Ecto neural progenitor cell (in vitro differentiated cells): ENCODE data around the gene TIMD4.
"Not testable (repeated sequence)": the region's sequence is repeated elsewhere in the genome, so short reads cannot be mapped to it uniquely, and the experiment has no call there.

Experiments used
- DNase-seq: peaks from one replicate; pipeline ENCODE4 v3.0.0-alpha.2; 2018; ENCODE audit warnings: low spot score

TIMD4 gene

GRCh38 chr5:156963125-156963524 lies at the start of gene TIMD4:
TIMD4 (minus strand) TSS chr5:156963226; CDS start chr5:156963198, 28 bp downstream.
- no peak for DNase-seq

- no peak for DNase-seq
Observed at GRCh38 chr5:157006262-157006661, 43.2 kb upstream of the TIMD4 start.

- no peak for DNase-seq
Observed at GRCh38 chr5:157004893-157005551, 42.0 kb upstream of the TIMD4 start.

- DNase-seq, result no peak
Observed at GRCh38 chr5:156991714-156992113, 28.7 kb upstream of the TIMD4 start.

- no peak for DNase-seq
Observed at GRCh38 chr5:156984064-156984463, 21.0 kb upstream of the TIMD4 start.

- DNase-seq, result no peak
Observed at GRCh38 chr5:156981481-156981880, 18.5 kb upstream of the TIMD4 start.

GRCh38 chr5:156974328-156974727 lies 11.3 kb upstream of the TIMD4 start:
- no peak for DNase-seq

GRCh38 chr5:156971848-156972525 lies 9.0 kb upstream of the TIMD4 start:
- no peak for DNase-seq

GRCh38 chr5:156971415-156971814 lies 8.4 kb upstream of the TIMD4 start:
- no peak for DNase-seq

GRCh38 chr5:156967386-156967785 lies 4.4 kb upstream of the TIMD4 start:
- not testable (repeated sequence) for DNase-seq

- no peak for DNase-seq
Observed at GRCh38 chr5:156956321-156956720, 6.7 kb downstream of the TIMD4 start.

GRCh38 chr5:156951359-156951758 lies 11.7 kb downstream of the TIMD4 start:
- DNase-seq, result no peak

- no peak for DNase-seq
Observed at GRCh38 chr5:156950716-156951115, 12.3 kb downstream of the TIMD4 start.

GRCh38 chr5:156949424-156949823 lies 13.6 kb downstream of the TIMD4 start:
- DNase-seq, result peak; percentile 49

- DNase-seq, result no peak
Observed at GRCh38 chr5:156947925-156948324, 15.1 kb downstream of the TIMD4 start.

- DNase-seq, result no peak
Observed at GRCh38 chr5:156942064-156942463, 21.0 kb downstream of the TIMD4 start.

GRCh38 chr5:156940462-156940861 lies 22.6 kb downstream of the TIMD4 start:
- not testable (repeated sequence) for DNase-seq

- DNase-seq, result no peak
Observed at GRCh38 chr5:156936972-156937371, 26.1 kb downstream of the TIMD4 start.

- DNase-seq, result no peak
Observed at GRCh38 chr5:156934450-156935211, 28.4 kb downstream of the TIMD4 start.

- DNase-seq, result no peak
Observed at GRCh38 chr5:156929366-156929948, 33.6 kb downstream of the TIMD4 start.

- DNase-seq, result no peak
Observed at GRCh38 chr5:156927545-156927944, 35.5 kb downstream of the TIMD4 start.

GRCh38 chr5:156925767-156926166 lies 37.3 kb downstream of the TIMD4 start:
- DNase-seq, result not testable (repeated sequence)
